ENCODE results near the gene COL8A1.
"Not testable (repeated sequence)": the region's sequence is repeated elsewhere in the genome, so short reads cannot be mapped to it uniquely, and the experiment has no call there.

The COL8A1 gene

DNA sequence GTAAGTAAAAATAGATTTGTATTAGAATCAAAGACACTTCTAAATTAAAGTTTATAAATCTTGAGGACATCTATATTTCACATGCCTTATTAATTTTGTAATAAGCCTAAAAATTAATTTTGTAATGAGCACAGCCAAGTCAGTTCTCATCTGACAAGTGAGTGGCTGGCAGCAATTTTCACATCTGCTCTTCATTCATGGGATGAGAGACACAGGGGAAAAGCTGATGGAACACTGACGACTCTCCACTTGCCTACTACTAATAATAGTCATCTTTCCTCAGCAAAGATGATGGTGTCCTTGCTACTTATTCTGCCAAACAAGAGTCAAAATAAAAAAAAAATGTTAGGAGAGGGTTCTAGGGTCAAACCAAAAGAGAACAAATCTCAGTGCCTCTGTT, 164.9 kb downstream of the COL8A1 start:
- DNase-seq (ENCODE audit: low read depth, low spot score) = no peak

DNA sequence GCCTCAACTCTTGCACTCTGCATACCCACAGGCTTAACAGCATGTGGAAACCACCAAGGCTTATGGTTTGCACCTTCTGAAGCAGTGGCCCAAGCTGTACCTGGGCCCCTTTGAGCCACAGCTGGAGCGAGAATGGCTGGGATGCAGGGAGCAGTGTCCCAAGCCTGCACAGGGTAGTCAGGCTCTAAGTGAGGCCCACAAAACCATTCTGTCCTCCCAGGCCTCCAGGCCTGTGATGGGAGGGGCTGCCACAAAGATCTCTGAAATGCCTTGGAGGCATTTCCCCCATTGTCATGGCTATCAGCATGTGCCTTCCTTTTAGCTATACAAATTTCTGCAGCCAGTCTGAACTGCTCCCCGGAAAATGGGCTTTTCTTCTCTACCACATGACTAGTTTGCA, 166.8 kb downstream of the COL8A1 start:
- DNase-seq (ENCODE audit: low read depth, low spot score) = no peak

DNA sequence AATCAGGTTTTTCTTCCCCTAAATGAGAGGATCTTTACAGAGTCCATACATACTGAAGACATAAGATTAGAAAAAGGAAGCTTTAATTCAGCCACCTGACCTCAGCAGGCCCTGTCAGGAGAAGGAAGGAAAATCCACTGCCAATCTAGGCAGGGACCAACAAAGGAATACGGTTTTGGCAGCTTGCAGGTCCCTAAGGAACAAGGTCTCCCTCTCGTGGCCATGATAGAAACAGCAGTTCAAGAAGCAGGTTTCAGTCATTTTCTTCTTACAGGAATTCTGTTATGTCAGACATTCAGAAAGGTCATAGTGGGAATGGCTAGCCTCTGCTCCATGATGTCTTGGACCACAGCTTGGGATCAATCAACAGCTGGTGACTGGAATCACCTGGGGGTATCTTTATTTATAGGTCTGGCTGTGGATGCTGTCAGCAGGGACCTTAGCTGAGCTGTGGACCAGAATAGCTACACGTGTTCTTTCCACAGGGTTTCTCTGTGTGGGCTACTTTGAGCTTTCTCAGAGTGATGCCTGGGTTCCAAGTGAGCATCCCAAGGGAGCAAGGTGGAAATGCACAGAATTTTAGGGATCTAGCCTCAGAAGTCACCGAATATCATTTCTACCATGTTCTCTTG, 169.9 kb downstream of the COL8A1 start:
- DNase-seq (ENCODE audit: low read depth, low spot score) = no peak

DNA sequence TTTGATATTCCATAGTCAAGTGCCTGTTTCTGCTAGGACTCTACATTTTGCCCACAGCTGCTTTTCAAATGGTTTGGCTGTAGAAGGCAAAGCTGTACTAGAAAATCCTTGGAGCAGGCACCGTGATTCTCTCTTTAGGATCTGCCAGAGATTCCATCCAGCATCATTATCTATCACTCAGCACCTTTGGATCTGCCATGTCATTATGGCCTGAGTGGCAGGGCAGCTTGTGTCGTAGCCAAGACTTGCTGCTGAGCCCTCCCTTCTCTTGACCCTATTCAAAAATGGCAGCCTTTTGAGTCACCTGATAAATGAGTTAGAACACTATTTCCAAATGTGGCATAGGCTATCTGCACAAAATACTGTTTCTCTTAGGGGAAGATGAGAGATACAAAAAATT, 171.2 kb downstream of the COL8A1 start:
- DNase-seq (ENCODE audit: low read depth, low spot score) = no peak

DNA sequence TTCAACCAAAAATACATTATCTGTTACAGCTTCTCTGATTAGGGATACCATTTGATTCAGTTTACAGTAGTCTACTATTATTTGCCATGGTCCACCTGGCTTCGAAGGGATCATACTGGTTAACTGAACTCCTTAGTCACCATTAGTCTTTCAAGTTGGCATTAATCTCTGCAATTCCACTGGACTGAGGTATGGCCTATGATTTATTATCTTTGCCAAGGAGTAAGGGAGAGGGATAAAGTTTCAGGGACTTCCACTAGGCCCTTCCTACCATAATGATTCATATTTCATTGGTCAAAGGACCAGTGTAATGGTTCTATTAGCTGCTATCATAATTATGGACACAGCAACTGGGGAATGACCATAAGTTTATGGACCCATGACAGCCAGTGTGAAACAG, 172.0 kb downstream of the COL8A1 start:
- DNase-seq (ENCODE audit: low read depth, low spot score) = no peak

DNA sequence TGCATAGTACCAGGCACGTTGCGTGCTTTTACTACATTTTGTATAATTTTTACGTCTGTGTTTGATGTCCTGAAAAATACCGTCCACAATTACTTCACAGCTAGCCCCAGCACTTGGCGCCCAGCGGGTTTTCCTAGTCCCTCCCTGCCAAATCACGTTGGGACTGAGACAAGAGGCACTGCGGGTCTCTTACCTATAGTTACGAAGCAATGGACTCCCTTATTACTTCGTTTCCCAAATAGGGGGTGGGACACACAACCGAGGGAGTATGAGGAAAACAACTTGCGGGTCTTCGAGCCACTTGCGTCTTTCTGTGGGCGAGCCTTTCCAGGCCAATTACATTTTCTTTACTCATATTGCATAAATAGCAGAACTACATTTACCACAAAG, 178.6 kb downstream of the COL8A1 start:
- no peak for DNase-seq (ENCODE audit: low read depth, low spot score)

DNA sequence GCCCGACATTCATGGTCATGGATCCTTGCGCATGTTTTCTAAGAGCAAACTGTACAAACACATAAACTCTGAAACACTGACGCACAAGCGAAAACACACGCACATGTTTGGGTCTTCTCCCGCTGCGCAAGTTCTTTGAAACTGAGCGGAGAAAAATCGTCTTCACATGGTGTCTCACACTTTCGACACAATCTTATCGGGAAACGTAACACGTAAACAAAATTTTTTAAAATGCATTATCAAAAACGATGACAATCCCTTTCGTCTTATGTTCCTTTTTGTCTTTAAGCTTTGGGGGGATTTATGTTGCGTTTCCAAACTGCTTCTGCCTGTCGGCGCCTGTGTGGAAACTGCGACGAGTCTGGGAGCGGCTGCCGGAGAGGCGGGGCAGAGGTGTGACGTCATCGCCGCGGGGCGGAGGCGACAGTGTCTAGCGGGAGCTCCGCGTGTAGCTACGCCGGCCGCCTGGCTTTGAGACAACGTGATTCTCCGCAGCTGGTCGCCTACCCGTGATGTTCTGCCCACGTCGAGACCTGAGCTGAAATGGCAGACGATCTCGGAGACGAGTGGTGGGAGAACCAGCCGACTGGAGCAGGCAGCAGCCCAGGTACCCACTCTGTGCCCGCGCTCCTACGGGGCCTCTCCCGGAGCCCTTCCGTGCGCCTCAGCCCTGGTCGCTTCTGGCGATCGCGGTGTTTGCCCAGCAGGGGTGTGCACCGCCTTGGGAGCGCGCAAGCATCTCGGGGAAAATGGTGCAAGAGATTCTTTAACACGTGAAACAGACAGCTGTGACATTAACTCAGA, 179.2 kb downstream of the COL8A1 start, which contains the start of gene CMSS1:
Gene CMSS1, plus strand, starts transcription at position 426 of the 804 bp plus-strand sequence.
- DNase-seq (ENCODE audit: low read depth, low spot score) = peak; percentile 82

DNA sequence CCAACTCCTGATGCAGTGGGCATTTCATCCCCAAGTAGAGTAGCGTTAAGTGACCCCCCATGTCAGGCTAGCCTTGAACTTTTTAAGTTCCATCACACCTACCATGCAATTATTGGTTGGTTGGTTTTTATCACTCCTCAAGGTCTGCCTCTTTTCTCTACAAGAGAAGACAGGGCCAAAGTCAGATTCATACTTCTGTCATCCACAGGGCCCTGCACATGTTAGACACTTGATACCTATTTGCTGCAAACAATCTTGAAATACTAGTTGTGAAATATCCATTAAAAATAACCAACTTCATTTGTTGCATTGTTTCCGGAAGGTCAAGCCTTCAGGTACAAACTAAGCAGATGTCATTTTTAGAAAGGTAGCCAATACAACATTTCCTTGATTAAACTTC, 180.4 kb downstream of the COL8A1 start:
- DNase-seq (ENCODE audit: low read depth, low spot score) = no peak

DNA sequence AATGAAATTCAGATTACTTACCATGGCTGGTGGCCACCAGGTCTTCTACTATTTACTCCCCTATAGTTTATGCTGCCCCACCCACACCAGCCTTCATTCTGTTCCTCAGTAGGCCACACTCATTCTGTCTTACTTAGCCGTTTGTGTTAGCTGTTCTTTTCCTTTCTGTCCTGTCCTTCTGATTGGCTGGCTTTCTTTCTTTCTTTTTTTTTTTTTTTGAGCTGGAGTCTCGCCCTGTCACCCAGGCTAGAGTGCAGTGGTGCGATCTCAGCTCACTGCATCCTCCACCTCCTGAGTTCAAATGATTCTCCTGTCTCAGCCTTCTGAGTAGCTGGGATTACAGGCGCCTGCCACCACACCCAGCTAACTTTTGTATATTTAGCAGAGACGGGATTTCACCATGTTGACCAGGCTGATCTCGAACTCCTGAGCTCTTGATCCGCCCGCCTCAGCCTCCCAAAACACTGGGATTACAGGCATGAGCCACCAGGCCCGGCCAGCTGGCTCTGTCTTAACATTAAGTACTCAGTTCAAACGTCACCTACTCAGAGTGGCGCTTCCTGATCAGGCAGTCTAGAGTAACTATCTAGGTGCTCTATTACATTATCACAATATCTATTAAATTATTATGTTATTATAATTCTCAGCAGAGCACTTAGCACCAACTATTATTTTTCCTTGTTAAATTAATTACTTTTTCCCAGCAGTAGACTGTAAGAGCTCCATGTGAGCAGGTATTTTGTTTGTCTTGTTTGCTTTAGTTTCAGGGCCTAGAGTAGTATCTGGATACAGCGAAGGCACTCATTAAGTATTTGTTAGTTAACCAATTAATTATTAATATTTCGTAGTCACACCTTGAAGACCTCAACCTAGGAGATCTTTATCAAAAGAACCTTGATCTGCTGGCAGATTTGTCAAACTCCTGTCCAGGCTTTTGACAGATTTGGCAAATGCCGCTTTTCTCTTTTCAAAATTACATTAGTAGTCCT, 185.6 kb downstream of the COL8A1 start:
- no peak for DNase-seq (ENCODE audit: low read depth, low spot score)

DNA sequence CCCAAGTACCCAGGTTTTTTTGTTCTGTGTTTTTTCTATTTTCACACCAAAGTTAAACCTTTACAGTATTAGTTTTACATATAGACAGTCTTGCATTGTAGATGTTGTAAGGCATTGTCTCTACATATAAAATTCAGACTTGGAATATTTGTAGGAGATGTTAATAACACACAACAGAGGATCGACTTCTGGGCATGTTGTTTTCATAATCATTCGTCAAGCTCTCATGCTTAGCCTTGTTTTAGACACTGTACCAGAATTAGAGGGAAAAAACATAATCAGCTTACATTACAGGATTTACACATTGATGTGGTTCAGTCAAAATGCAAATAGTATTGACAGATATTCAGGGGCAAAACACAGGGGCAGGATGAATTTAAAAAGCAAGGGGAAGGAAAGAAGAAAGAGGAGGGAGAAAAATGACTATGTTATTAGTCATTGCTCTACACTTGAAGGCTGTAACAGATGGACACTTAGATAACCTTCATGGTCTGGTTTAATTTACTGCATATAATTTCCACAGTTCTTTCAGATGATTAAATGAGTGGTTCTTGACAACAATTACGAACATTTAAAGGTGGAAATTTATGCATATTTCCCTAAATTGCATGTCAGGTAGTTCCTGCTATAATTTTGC, 186.7 kb downstream of the COL8A1 start:
- no peak for DNase-seq (ENCODE audit: low read depth, low spot score)

DNA sequence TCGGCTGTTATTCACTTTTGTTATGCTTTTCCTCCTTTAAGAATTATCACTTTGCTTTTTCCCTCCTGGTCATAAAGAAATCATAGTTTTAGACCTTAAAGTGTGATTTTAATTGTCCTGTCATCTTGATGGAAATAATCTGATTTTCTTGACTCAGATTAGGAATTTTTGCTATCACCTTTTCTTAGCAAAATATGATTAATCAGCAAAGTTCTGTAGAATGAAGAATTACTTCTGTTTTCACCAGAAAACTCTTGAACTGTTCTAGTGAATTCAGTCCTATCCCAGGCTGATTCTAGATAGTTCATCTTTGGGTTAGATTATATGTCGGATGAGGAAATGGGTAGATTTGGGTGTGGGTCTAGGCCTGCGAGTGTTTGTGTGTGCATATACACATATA, 191.4 kb downstream of the COL8A1 start:
- DNase-seq (ENCODE audit: low read depth, low spot score) = no peak

DNA sequence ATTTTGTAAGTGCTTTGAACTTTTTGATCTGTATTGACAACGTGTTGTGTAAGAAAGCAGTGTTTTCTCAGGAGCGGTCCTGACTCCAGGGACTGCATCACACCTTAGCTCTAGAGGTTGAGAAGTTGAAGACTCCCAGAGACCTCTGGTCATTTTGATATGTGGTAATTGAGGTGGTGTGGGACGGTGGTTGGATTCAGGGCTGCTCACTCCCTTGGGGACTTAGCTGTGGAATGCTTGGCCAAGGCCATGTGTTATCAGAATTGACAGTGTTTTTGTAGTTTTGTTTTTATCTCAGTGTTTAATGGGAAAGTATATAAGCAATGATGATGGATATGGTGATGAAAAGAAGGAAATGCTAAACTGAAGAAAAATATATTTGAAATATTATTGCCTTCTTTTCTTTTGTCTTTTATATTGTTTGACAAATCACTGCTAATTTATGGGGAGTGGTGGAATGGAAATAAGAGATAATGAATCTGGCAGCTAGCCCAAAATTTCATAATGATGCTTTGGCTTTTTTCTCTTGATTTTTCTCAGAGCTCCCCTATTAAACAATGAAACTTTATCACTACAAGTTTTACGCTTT, 195.3 kb downstream of the COL8A1 start:
- DNase-seq (ENCODE audit: low read depth, low spot score) = no peak

DNA sequence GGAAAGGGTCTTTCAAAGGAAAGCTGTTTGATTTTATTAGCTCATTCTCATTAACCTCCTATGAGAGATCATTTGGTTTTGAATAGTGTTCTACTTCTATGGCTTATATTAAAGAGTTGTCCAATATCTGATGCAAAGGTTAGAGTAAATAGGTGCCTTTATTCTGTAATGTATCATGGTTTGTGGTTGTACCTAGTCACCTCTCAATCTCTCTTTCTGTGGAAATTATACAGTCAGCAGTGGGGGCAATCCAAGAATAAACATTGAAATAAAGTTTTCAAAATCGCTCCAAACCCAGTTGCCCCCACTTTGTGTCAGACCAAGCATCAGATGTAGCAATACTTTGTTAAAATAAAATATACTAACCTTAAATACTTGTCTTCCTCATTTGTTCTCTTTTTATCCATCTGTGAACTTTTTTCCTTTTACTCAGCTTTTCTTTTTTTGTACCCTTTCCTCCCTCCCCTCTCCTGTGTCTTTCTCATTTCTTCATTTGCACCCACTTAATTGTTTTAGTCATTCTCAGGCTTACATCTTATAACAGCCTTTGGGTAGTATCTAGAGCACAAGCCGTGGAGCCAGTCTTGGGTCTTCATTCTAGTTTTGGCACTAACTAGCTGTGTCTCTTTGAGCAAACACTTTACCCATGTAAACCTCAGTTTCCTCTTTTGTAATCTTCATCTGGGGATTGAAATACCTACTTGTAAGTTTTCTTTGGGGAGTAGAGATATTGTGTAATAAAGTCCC, 196.0 kb downstream of the COL8A1 start:
- DNase-seq (ENCODE audit: low read depth, low spot score) = no peak

DNA sequence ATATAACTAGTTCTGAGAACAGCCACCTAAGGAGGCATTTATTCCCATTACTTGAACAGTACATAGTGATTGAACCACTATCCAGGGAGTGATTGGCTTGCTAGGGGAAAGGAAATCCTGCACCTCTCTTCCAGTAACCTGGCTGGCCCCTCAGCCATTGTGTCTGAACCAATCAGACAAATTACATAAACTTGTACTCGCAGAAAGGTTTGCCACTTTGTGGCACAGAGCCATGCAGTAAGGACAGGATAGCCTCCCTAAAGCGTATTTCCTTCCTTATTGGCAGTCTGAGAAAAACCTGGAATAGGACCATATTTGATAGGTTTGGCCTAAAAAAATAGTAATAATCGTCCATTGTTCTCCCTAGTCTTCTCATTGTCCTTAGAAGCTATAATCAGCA, 198.3 kb downstream of the COL8A1 start:
- no peak for DNase-seq (ENCODE audit: low read depth, low spot score)

DNA sequence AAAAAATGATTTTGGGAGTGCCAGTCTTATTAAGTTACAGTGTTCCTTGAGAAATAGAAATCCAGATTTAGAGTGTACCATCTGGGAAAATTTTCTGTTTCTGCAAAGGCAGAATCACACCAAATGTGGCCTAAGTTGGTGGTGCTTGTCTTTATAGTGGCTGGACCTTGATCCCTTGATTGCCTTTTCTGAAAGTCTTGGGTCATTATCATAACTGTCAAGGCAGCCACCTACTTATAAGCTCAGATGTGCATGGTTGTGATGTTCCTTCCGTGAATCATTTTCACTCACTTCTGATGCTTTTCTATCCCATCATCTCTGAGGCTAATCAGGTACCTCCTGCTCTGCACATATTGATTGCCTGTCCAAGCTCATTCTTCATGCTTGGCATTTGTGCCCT, 199.3 kb downstream of the COL8A1 start:
- no peak for DNase-seq (ENCODE audit: low read depth, low spot score)

DNA sequence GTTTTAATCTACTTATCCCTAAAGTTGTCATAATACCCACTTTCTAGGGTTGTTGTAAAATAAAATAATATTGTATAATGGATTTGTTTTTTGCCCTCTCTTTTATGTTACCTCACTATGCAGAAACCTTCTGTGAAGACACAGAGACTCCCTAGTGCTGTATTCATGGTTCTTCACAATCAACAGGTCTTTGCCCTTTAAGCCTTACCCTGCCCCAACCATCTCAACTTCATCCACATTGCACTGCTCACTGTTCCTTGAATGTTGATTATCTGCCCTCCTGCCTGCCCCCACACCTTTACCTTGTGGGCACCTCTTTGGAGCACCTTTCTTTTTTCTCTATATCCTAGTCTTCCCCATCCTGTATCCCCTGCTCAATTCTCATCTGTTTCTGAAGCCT, 200.4 kb downstream of the COL8A1 start:
- DNase-seq (ENCODE audit: low read depth, low spot score) = no peak

DNA sequence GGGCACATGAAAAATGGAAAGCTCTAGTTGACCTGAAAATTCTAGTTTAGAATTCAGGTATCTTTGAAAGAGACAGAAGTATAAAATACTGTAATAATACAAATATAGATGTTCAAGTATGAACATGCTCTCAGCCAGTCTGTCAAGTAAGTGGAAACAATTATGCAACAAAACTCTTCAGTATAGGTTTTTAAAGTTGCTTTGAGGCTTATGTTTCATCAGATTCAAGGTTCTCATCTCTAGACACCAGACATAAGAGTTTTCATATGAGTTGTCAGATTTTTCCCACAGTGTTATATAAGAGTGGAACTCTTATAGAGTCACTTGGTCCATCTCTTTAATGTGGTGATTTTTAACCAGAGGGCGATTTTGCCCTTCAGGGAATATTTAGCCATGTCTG, 201.2 kb downstream of the COL8A1 start:
- no peak for DNase-seq (ENCODE audit: low read depth, low spot score)

DNA sequence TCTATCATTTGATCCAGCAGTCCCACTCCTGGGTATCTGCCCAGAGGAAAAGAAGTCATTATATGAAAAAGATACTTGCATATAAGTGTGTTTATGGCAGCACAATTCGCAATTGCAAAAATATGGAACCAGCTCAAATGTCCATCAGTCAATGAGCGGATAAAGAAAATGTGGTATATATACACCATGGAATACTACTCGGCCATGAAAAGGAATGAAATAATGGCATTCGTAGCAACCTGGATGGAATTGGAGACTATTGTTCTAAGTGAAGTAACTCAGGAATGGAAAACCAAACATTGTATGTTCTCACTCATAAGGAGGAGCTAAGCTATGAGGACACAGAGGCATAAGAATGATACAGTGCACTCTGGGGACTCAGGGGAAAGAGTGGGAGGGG, 203.6 kb downstream of the COL8A1 start:
- DNase-seq (ENCODE audit: low read depth, low spot score) = not testable (repeated sequence)

DNA sequence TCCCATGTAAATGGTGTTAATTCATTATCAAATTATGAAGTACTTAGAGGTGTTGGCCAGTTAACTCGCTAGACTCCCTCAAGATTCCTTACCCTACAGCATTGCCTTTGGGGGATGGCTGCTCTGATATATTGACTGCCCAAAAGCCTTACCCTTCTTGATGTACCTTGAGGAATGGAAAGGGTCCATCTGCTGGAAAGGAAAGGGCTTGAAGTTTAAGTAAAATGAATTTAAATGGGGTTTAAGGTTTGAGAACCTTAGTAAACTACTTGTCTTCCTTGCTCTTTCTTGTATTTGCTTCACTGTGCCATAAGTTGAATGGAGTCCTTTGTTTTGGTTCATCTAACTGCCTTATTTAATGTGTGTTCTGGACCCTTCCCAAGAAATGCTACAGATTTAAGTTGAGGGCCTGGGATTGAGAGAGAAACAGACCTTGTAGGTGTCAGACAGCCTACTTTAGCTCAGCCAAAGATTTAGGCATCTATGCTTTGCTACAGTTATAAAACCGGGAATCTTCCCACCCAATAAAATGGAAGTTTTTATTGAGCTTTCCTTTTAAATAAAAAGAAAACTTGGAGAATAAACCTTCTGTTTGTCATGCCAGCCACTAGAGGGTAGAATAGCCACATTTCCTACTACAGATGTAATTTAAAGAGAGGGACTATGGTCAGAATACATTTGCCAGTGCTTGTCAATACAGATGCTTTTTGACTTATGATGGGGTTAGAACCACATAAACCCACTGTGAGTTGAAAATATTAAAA, 204.6 kb downstream of the COL8A1 start:
- no peak for DNase-seq (ENCODE audit: low read depth, low spot score)
